Effector memory CD4-positive, alpha-beta T cell (primary cell): Measurements from ENCODE around the gene PSD2.

Experiments
- DNase-seq, 3 donors: peaks; one replicate each; pipeline ENCODE4 v3.0.0-alpha.2; 2020
- H3K27ac ChIP-seq: 2 replicates; pipeline ENCODE4 v1.7.0; 2013; ENCODE audit warnings: mild to moderate bottlenecking, low read length, moderate library complexity; ENCODE audit not compliant: insufficient read depth, poor library complexity, severe bottlenecking
- H3K27me3 ChIP-seq: replicated peaks from 2 replicates; pipeline ENCODE4 v1.7.0; 2013; ENCODE audit warnings: mild to moderate bottlenecking, low read length; ENCODE audit not compliant: insufficient read depth, control insufficient read depth, poor library complexity, severe bottlenecking
- H3K36me3 ChIP-seq: 2 replicates; pipeline ENCODE4 v1.7.0; 2013; ENCODE audit warnings: mild to moderate bottlenecking, low read length, moderate library complexity; ENCODE audit not compliant: control insufficient read depth, insufficient read depth
- H3K4me1 ChIP-seq: 2 replicates; pipeline ENCODE4 v1.7.0; 2013; ENCODE audit warnings: low read length, mild to moderate bottlenecking; ENCODE audit not compliant: control insufficient read depth, insufficient read depth, poor library complexity, severe bottlenecking
- H3K4me3 ChIP-seq: 2 replicates; pipeline ENCODE4 v1.7.0; 2013; ENCODE audit warnings: low read length, low read depth, mild to moderate bottlenecking; ENCODE audit not compliant: insufficient read depth, poor library complexity, severe bottlenecking
- H3K9me3 ChIP-seq: 2 replicates; pipeline ENCODE4 v1.7.0; 2013; ENCODE audit warnings: mild to moderate bottlenecking, low read length, moderate library complexity; ENCODE audit not compliant: control insufficient read depth
- total RNA-seq, 3 donors: gene quantifications; one replicate each; lab custom pipeline; 2026; lab: John Stamatoyannopoulos, UW

The PSD2 gene
- 0 to 0.39 (median 0) reads per million in 3 donors for total RNA-seq

DNA sequence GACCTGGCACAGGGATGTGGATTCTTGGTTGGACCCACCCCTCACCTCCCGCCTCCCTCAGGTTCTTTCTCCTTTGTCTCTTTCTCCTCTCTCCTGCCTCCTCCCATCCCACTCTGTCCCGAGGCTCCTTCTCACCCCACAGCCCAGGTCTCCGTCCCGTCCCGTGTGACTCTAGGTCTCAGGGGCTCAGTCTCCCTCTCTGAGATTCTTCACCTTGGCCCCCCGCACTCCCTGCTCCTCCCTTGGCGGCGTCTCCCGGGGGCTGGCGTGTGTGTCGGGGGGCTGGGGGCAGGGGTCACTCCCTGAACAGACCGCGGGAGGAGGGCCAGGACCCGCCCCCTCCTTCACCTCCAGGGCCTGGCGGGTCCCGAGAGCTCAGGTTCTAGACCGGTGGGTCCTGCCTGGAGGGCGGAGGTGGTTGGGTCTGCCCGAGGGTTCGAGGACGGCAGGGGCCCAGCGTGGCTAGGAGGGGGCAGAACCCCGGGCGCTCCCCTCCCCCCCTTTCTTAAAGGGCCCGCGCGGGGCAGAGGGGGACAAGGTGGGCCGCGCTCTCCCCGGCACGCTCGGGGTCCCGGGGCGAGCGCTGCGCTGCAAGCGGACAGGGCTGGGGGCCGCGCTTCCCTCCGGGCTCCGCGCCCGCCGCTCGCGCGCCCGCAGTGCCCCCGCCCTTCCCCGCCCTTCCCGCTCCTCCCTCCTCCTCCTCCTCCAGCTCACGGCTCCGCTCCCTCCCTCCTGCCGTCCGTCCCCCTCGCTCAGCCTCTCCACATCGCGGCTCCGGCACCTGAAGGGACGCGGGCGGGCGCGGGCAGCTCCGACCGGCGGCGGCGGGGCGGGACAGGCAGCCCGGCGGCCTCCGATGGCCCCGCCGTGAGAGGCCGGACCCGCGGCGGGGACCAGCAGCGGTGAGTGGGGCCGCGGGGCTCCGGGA, at the start of gene PSD2:
Gene PSD2 (plus strand): TSS at position 735 of the 928 bp plus-strand sequence. CDS start 13,633 bp downstream, outside the sequence.
- Histone ChIP-seq H3K4me1 (peaks cover 11% of the 10 kb centered on the region), H3K4me3 (peak within 1 kb of the TSS; percentile 24), H3K27ac (no peak within 1 kb of the TSS), H3K9me3 (no peaks in the 10 kb centered on the region), H3K27me3 (peaks cover 18% of the 10 kb centered on the region), H3K36me3 (no peaks in the 10 kb centered on the region)
- DNase-seq = no peak

- Histone ChIP-seq H3K9me3 (no peaks in the 10 kb centered on the region), H3K27ac (no peak overlapping the region), H3K4me3 (peak overlapping the region; percentile 77), H3K27me3 (peaks cover 17% of the 10 kb centered on the region), H3K4me1 (peaks cover 24% of the 10 kb centered on the region), H3K36me3 (no peaks in the 10 kb centered on the region)
- DNase-seq = peak; percentile 44 to 61 (median 56)
Measured at GRCh38 chr5:139746691-139747582, 48.7 kb upstream of the PSD2 start.

GRCh38 chr5:139747583-139748504, 47.8 kb upstream of the PSD2 start:
- H3K9me3 ChIP-seq = no peaks in the 10 kb centered on the region
- peaks cover 17% of the 10 kb centered on the region for H3K27me3 ChIP-seq
- peaks cover 24% of the 10 kb centered on the region for H3K4me1 ChIP-seq
- peak; percentile 13 to 32 (median 18) for DNase-seq
- no peaks in the 10 kb centered on the region for H3K36me3 ChIP-seq
- no peak overlapping the region for H3K27ac ChIP-seq
- H3K4me3 ChIP-seq = peak overlapping the region; percentile 77

GRCh38 chr5:139748505-139748826, 47.1 kb upstream of the PSD2 start:
- Histone ChIP-seq H3K27ac (no peak overlapping the region), H3K27me3 (peaks cover 17% of the 10 kb centered on the region), H3K4me1 (peaks cover 24% of the 10 kb centered on the region), H3K9me3 (no peaks in the 10 kb centered on the region), H3K4me3 (peak overlapping the region; percentile 77), H3K36me3 (no peaks in the 10 kb centered on the region)
- no peak for DNase-seq

DNA sequence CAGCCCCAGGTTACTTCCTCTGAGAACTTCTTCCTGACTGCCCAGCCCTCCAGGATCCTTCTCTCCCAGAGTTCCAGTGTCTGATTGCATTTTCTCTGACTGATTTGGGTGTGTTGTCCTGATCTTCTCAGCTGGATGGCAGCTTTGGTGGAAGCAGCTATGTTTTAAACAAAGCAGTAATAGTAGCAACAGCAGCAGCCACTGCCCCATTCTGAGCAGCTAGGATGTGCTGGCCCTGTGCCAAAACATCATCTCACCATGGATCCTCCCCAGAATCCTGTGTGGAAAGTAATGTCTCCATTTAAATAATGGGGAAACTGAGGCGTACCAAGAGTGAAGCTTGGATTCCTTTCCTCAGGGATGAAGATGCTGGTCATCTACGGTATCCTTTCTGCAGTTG, 46.4 kb upstream of the PSD2 start:
- Histone ChIP-seq H3K27ac (no peak overlapping the region), H3K36me3 (no peaks in the 10 kb centered on the region), H3K27me3 (peaks cover 17% of the 10 kb centered on the region), H3K9me3 (no peaks in the 10 kb centered on the region), H3K4me3 (no peak overlapping the region), H3K4me1 (peaks cover 24% of the 10 kb centered on the region)
- no peak for DNase-seq

- peaks cover 30% of the 10 kb centered on the region for H3K4me1 ChIP-seq
- H3K27me3 ChIP-seq = peaks cover 30% of the 10 kb centered on the region
- H3K36me3 ChIP-seq = no peaks in the 10 kb centered on the region
- H3K9me3 ChIP-seq = no peaks in the 10 kb centered on the region
- no peak overlapping the region for H3K4me3 ChIP-seq
- no peak for DNase-seq
- no peak overlapping the region for H3K27ac ChIP-seq
Measured at GRCh38 chr5:139751236-139751635, 44.4 kb upstream of the PSD2 start.

DNA sequence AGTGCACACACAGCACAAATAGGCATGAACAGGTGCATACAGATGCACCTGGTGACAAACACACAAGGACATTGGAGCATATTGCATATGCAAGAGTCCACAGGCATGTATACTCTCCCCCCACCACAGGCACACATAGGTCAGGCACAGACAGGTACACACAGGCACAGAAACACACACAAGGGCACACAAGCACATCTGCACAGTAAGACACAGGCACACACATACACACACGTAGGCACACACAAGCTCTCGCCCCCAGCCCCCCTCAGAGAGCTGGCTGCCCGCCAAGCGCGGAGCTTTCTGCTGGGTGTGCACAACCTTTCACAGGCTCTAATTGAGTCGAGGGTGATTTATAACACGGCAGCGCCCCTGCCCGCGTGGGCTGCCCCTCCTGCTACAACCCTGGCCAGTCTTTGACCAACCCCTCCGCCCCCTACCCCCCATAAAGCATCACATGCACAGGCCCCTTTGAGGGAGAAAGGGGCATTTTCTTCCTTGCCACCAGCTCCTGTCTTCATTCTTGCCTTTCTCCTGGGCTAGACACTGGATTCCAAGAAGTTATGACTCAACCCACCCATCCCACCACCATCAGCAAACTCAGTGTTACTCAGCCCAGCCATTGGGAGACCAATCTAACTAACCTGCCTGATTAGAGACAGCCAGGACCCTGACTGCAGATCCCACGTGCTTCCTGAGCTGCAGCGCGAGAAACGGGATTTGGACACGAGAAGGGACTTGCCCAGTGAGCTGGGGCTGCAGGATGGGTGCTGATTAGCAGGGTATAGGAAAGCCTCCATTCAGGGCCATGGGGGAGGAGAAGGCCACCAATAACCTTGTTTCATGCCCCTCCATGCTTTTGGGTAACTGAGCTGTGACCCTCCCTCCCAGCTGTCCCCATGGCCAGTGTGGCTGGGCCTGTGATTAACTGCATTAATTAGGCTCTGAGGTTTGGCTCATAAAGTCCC, 42.8 kb upstream of the PSD2 start:
- no peaks in the 10 kb centered on the region for H3K36me3 ChIP-seq
- no peak overlapping the region for H3K27ac ChIP-seq
- peaks cover 31% of the 10 kb centered on the region for H3K27me3 ChIP-seq
- H3K4me1 ChIP-seq = peaks cover 17% of the 10 kb centered on the region
- H3K4me3 ChIP-seq = no peak overlapping the region
- no peak for DNase-seq
- no peaks in the 10 kb centered on the region for H3K9me3 ChIP-seq

- Histone ChIP-seq H3K27ac (no peak overlapping the region), H3K9me3 (no peaks in the 10 kb centered on the region), H3K36me3 (no peaks in the 10 kb centered on the region), H3K4me1 (peaks cover 9% of the 10 kb centered on the region), H3K4me3 (no peak overlapping the region), H3K27me3 (peaks cover 19% of the 10 kb centered on the region)
- DNase-seq = no peak
Measured at GRCh38 chr5:139755892-139756671, 39.5 kb upstream of the PSD2 start.
